K562 (cell line): ENCODE results near the gene DNASE2. TPM values are rescaled to one million over a fixed set of nuclear protein-coding genes. Genes with fewer than 3 reads are reported as not detected.

Source experiments
- ATAC-seq: fragments of 200-7000 bp; cut with Tn5 transposase; 3 replicates; pipeline ENCODE4 v1.9.1; 2020; ENCODE audit warnings: moderate library complexity
- BruUV-seq: library from RNA; stranded (reverse); fragments of 400-500 nt; replicated peaks from 2 replicates; lab custom pipeline; 2021; lab: Mats Ljungman, UMichigan
- CTCF ChIA-PET: fragments of 300-600 bp; formaldehyde crosslinking; extraction: SDS; loops from one replicate; lab custom pipeline; 2021; ENCODE audit warnings: low intra/inter-chr PET ratio; lab: Yijun Ruan, JAX
- POLR2A ChIA-PET: fragments of 300-600, 350-650 bp; sonication (Branson Sonifier 250); formaldehyde crosslinking; extraction: SDS; loops from one replicate; lab custom pipeline; 2021; ENCODE audit warnings: antibody characterized with exemption, inconsistent platforms; lab: Yijun Ruan, JAX
- DNase-seq, 4 experiments: peaks; one replicate each; pipeline versions ENCODE4 v3.0.0 to v3.0.0-alpha.2; 2011 to 2018; ENCODE audit warnings: low spot score in 3 of 4, mixed read lengths in 3 of 4; ENCODE audit errors: extremely low read depth in 1 of 4
- FAIRE-seq: peaks from 2 replicates; lab custom pipeline; 2011; peaks lifted over from hg19 to GRCh38; lab: Jason Lieb, UNC
- H2AFZ ChIP-seq: 2 replicates; pipeline ENCODE4 v1.6.0; 2011; ENCODE audit warnings: low read depth, low read length, control low read depth, inconsistent platforms
- H3K27ac ChIP-seq: fragments of 200-600 bp; 3 replicates; pipeline ENCODE4 v1.8.0; 2011; ENCODE audit warnings: low read depth, mild to moderate bottlenecking, control low read depth, inconsistent platforms, low read length, moderate library complexity, mixed read lengths; ENCODE audit errors: extremely low read depth
- H3K27me3 ChIP-seq, 2 experiments: fragments of 300-600 bp in 1 of 2; 2 replicates in 1 of 2; 3 replicates in 1 of 2; pipeline versions ENCODE4 v1.6.0 to v1.8.0; 2011; ENCODE audit warnings: inconsistent platforms in 2 of 2, low read length in 2 of 2, mild to moderate bottlenecking in 1 of 2, mixed read lengths in 1 of 2, moderate library complexity in 1 of 2; ENCODE audit not compliant: control insufficient read depth in 2 of 2, insufficient read depth in 2 of 2
- H3K36me3 ChIP-seq: fragments of 300-600 bp; 3 replicates; pipeline ENCODE4 v1.8.0; 2011; ENCODE audit warnings: mild to moderate bottlenecking, low read length, inconsistent platforms; ENCODE audit not compliant: control insufficient read depth, insufficient read depth
- H3K4me1 ChIP-seq, 2 experiments: fragments of 200-600 bp in 1 of 2; replicated peaks in 1 of 2; 2 replicates in 1 of 2; 3 replicates in 1 of 2; pipeline versions ENCODE4 v1.5.1 to v1.8.0; 2011; ENCODE audit warnings: inconsistent platforms in 2 of 2, low read length in 2 of 2, mild to moderate bottlenecking in 1 of 2, mixed read lengths in 1 of 2, moderate library complexity in 1 of 2; ENCODE audit not compliant: control insufficient read depth in 2 of 2, insufficient read depth in 2 of 2
- H3K4me2 ChIP-seq: 2 replicates; pipeline ENCODE4 v1.6.1; 2011; ENCODE audit warnings: low read length, control low read depth, inconsistent platforms, mixed read lengths; ENCODE audit not compliant: insufficient read depth
- H3K4me3 ChIP-seq: fragments of 200-600 bp; sonication (generic), shearing (Covaris generic); 2 replicates; pipeline ENCODE4 v1.5.1; 2016; ENCODE audit warnings: control low read depth, inconsistent platforms
- H3K79me2 ChIP-seq: fragments of 200-600 bp; 3 replicates; pipeline ENCODE4 v1.8.0; 2011; ENCODE audit warnings: low read length, inconsistent platforms; ENCODE audit not compliant: control insufficient read depth, insufficient read depth
- H3K9ac ChIP-seq, 2 experiments: 2 replicates each; pipeline versions ENCODE4 v1.6.0 to v1.6.1; 2011; ENCODE audit warnings: low read depth in 2 of 2, low read length in 2 of 2, control low read depth in 1 of 2, inconsistent platforms in 1 of 2, mild to moderate bottlenecking in 1 of 2, mixed read lengths in 1 of 2; ENCODE audit not compliant: insufficient read depth in 1 of 2
- H3K9me1 ChIP-seq: one replicate; pipeline ENCODE4 v1.6.0; 2011; ENCODE audit warnings: inconsistent platforms, mild to moderate bottlenecking, low read length, moderate library complexity; ENCODE audit not compliant: control insufficient read depth, insufficient read depth
- H3K9me3 ChIP-seq: replicated peaks from 2 replicates; pipeline ENCODE4 v1.5.1; 2011; ENCODE audit warnings: low read depth, low read length, inconsistent platforms; ENCODE audit not compliant: control insufficient read depth, insufficient read depth
- H4K20me1 ChIP-seq: replicated peaks from 2 replicates; pipeline ENCODE4 v1.6.1; 2011; ENCODE audit warnings: low read length, inconsistent platforms, mixed read lengths; ENCODE audit not compliant: control insufficient read depth, insufficient read depth
- HDAC8 ChIP-seq: fragments of 450-650 bp; IDR thresholded peaks from 2 replicates; pipeline ENCODE4 v1.6.1; 2016; ENCODE audit warnings: mild to moderate bottlenecking, missing genetic modification characterization, moderate library complexity, missing compliant biosample characterization
- NFIC ChIP-seq: fragments of 450-650 bp; IDR thresholded peaks from 2 replicates; pipeline ENCODE4 v1.6.1; 2017; ENCODE audit warnings: mild to moderate bottlenecking, inconsistent platforms
- PRPF4 ChIP-seq: fragments of 200-400 bp; formaldehyde crosslinking; IDR thresholded peaks from one replicate; pipeline ENCODE4 v1.6.1; 2017; ENCODE audit warnings: low read length, low read depth, mild to moderate bottlenecking; ENCODE audit not compliant: insufficient read depth, poor library complexity, severe bottlenecking
- SMARCB1 ChIP-seq: IDR thresholded peaks from 2 replicates; pipeline ENCODE4 v1.6.1; 2011; ENCODE audit warnings: improper control_type of control experiment, low read depth; ENCODE audit not compliant: insufficient read length
- ZBTB49 ChIP-seq: sonication (generic); formaldehyde crosslinking; IDR thresholded peaks from 2 replicates; pipeline ENCODE4 v1.8.0; 2022; ENCODE audit warnings: missing genetic modification reagents, mild to moderate bottlenecking, borderline replicate concordance
- ZNF140 ChIP-seq: fragments of 250-450 bp; sonication (Bioruptor Pico); IDR thresholded peaks from 2 replicates; pipeline ENCODE4 v1.8.0; 2021; ENCODE audit warnings: moderate library complexity, mild to moderate bottlenecking, inconsistent platforms
- WGBS: fragments of 100-300 bp; shearing (Covaris generic); methylation state at CpG from one replicate; pipeline ENCODE4 v1.1.6; 2016; ENCODE audit warnings: low coverage, mixed read lengths; ENCODE audit not compliant: insufficient coverage; ENCODE audit errors: missing lambda C conversion rate; 5-methylcytosine and 5-hydroxymethylcytosine counted together
- in situ Hi-C: fragments of 300-500 bp; cut with MboI; formaldehyde crosslinking; loops from 4 replicates; pipeline ENCODE4 v1.15.0; 2018; ENCODE audit warnings: inconsistent platforms, mixed read lengths
- intact Hi-C: fragments of 100-400 bp; cut with micrococcal nuclease; formaldehyde crosslinking; loops from 2 replicates; pipeline ENCODE4 v1.14.2; 2022
- polyA plus RNA-seq, 8 experiments: library from polyadenylated mRNA; depleted of rRNA in 4 of 8; stranded (reverse) in 5 of 8; unstranded in 3 of 8; fragments of >200 nt; fragmentation: Nextera tagmentation in 2 of 8; fragmentation: Illumina TruSeq in 1 of 8; extraction: Ambion mirVana in 2 of 8; extraction: Trizol in 1 of 8; gene quantifications; 2 replicates each; pipeline versions ENCODE4 v1.2.1 to v1.2.3, GENCODE V29; 2011 to 2014; ENCODE audit warnings: inconsistent platforms in 1 of 8, missing spikeins in 1 of 8
- total RNA-seq, 7 experiments: library from RNA; depleted of rRNA in 6 of 7; stranded (reverse); fragments of >200 nt in 6 of 7; fragmentation: Illumina TruSeq in 2 of 7; extraction: Trizol in 2 of 7; gene quantifications; 2 replicates each; pipeline versions ENCODE4 v1.2.1 to v1.2.3, GENCODE V29; 2011 to 2021; ENCODE audit warnings: low replicate concordance in 1 of 7

Gene DNASE2
- total and polyA plus RNA-seq, 9 of the 15 experiments (the other 6 are each of a cell fraction or from before 2014, with no cell fraction given), result 4.4 to 27.0 (median 20.2) TPM

GRCh38 chr19:12843328-12843727 lies 37.9 kb downstream of the DNASE2 start:
- H3K36me3 ChIP-seq, result peaks cover 24% of the 10 kb centered on the region; the same call in 2 of the 3 replicates
- DNase-seq (no peak), ATAC-seq (no peak), FAIRE-seq (no peak)
- TF ChIP-seq HDAC8, result no peak
- no peak for TF ChIP-seq SMARCB1
- TF ChIP-seq PRPF4, result no peak
- no peak for TF ChIP-seq ZBTB49 (CRISPR knock-in tag)
- peak; percentile 35; the same call in 1 of the 2 replicates for TF ChIP-seq NFIC
- no peak for TF ChIP-seq ZNF140
- no peaks in the 10 kb centered on the region for H3K9me3 ChIP-seq
- H2AFZ ChIP-seq, result no peak overlapping the region
- peaks cover 33 to 48% of the 10 kb centered on the region in 2 experiments for H3K4me1 ChIP-seq
- peaks cover 6% of the 10 kb centered on the region; the same call in 1 of the 2 replicates for H4K20me1 ChIP-seq
- 88% methylated on average over 11 of the region's 11 CpGs for WGBS
- no peaks in the 10 kb centered on the region; a peak in 1 of 5 replicates for H3K27me3 ChIP-seq
- intact Hi-C loops, result loop anchor here (5.0 kb wide), 1 partner anchor 66 kb away; the partner anchor contains the start of gene HOOK2
- in situ Hi-C loops, result no loop called here
- no peak overlapping the region for H3K4me2 ChIP-seq
- H3K27ac ChIP-seq, result no peak overlapping the region
- no TSS peak for BruUV-seq
- peak overlapping the region in 1 of 2 experiments; percentile 53; a peak in 2 of 4 replicates for H3K9ac ChIP-seq
- CTCF ChIA-PET, result no interaction called here
- peaks cover 7% of the 10 kb centered on the region for H3K9me1 ChIP-seq
- no peak overlapping the region for H3K4me3 ChIP-seq
- peaks cover 20% of the 10 kb centered on the region for H3K79me2 ChIP-seq
- POLR2A ChIA-PET, result no interaction called here
